ENCODE measurements around the gene SLC4A4.

SLC4A4 gene

GRCh38 chr4:71558248-71558647 is 219.4 kb downstream of the SLC4A4 start:
- no peaks in the 10 kb centered on the region for H4K20me1 ChIP-seq (ENCODE audit: insufficient read depth, low read length)
- no peaks in the 10 kb centered on the region for H3K36me3 ChIP-seq (ENCODE audit: insufficient read depth, low read length)
- no peak overlapping the region for H3K4me3 ChIP-seq (ENCODE audit: low read depth in 1 of 2, low read length in 2 of 2)
- no peak overlapping the region for H2AFZ ChIP-seq (ENCODE audit: low read depth, low read length)
- H3K4me1 ChIP-seq (ENCODE audit: insufficient read depth, low read length): no peaks in the 10 kb centered on the region
- H3K27ac ChIP-seq (ENCODE audit: low read length): no peak overlapping the region
- ATAC-seq (ENCODE audit: insufficient read depth, low read depth): no peak
- TF ChIP-seq, protein P1, sequence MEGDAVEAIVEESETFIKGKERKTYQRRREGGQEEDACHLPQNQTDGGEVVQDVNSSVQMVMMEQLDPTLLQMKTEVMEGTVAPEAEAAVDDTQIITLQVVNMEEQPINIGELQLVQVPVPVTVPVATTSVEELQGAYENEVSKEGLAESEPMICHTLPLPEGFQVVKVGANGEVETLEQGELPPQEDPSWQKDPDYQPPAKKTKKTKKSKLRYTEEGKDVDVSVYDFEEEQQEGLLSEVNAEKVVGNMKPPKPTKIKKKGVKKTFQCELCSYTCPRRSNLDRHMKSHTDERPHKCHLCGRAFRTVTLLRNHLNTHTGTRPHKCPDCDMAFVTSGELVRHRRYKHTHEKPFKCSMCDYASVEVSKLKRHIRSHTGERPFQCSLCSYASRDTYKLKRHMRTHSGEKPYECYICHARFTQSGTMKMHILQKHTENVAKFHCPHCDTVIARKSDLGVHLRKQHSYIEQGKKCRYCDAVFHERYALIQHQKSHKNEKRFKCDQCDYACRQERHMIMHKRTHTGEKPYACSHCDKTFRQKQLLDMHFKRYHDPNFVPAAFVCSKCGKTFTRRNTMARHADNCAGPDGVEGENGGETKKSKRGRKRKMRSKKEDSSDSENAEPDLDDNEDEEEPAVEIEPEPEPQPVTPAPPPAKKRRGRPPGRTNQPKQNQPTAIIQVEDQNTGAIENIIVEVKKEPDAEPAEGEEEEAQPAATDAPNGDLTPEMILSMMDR (IDR thresholded peaks at IDR 0.05; ENCODE audit: borderline replicate concordance, extremely low read depth, low read length, poor library complexity, severe bottlenecking): no peak
- no peak for TF ChIP-seq EZH2 (IDR thresholded peaks at IDR 0.05; ENCODE audit: borderline replicate concordance, low read depth, low read length, severe bottlenecking)
- no peaks in the 10 kb centered on the region for H3K79me2 ChIP-seq (ENCODE audit: insufficient read depth, low read length)
- DNase-seq: no peak
- H3K27me3 ChIP-seq (ENCODE audit: insufficient read depth, low read length, poor library complexity): no peaks in the 10 kb centered on the region
- no peaks in the 10 kb centered on the region for H3K9me3 ChIP-seq (ENCODE audit: insufficient read depth, low read length, severe bottlenecking)
- H3K4me2 ChIP-seq (ENCODE audit: insufficient read depth, low read length): no peak overlapping the region
- H3K9ac ChIP-seq (ENCODE audit: low read depth, low read length): no peak overlapping the region

GRCh38 chr4:71559957-71560571 is 221.2 kb downstream of the SLC4A4 start:
- DNase-seq: no peak
- Histone ChIP-seq H3K36me3 (ENCODE audit: insufficient read depth, low read length) (no peaks in the 10 kb centered on the region), H3K4me2 (ENCODE audit: insufficient read depth, low read length) (no peak overlapping the region), H3K4me1 (ENCODE audit: insufficient read depth, low read length) (no peaks in the 10 kb centered on the region), H2AFZ (ENCODE audit: low read depth, low read length) (no peak overlapping the region), H3K27ac (ENCODE audit: low read length) (no peak overlapping the region), H3K9ac (ENCODE audit: low read depth, low read length) (no peak overlapping the region), H3K4me3 (ENCODE audit: low read depth in 1 of 2, low read length in 2 of 2) (no peak overlapping the region), H4K20me1 (ENCODE audit: insufficient read depth, low read length) (no peaks in the 10 kb centered on the region), H3K9me3 (ENCODE audit: insufficient read depth, low read length, severe bottlenecking) (no peaks in the 10 kb centered on the region), H3K27me3 (ENCODE audit: insufficient read depth, low read length, poor library complexity) (no peaks in the 10 kb centered on the region), H3K79me2 (ENCODE audit: insufficient read depth, low read length) (no peaks in the 10 kb centered on the region)
- ATAC-seq (ENCODE audit: insufficient read depth, low read depth): no peak
- no peak for TF ChIP-seq EZH2 (IDR thresholded peaks at IDR 0.05; ENCODE audit: borderline replicate concordance, low read depth, low read length, severe bottlenecking)
- TF ChIP-seq, protein P1 (IDR thresholded peaks at IDR 0.05; ENCODE audit: borderline replicate concordance, extremely low read depth, low read length, poor library complexity, severe bottlenecking): no peak

GRCh38 chr4:71564775-71565174 is 226.0 kb downstream of the SLC4A4 start:
- no peak overlapping the region for H3K4me2 ChIP-seq (ENCODE audit: insufficient read depth, low read length)
- H3K9ac ChIP-seq (ENCODE audit: low read depth, low read length): no peak overlapping the region
- no peaks in the 10 kb centered on the region for H3K4me1 ChIP-seq (ENCODE audit: insufficient read depth, low read length)
- H3K4me3 ChIP-seq (ENCODE audit: low read depth in 1 of 2, low read length in 2 of 2): no peak overlapping the region
- no peaks in the 10 kb centered on the region for H3K9me3 ChIP-seq (ENCODE audit: insufficient read depth, low read length, severe bottlenecking)
- H3K27me3 ChIP-seq (ENCODE audit: insufficient read depth, low read length, poor library complexity): no peaks in the 10 kb centered on the region
- no peaks in the 10 kb centered on the region for H3K36me3 ChIP-seq (ENCODE audit: insufficient read depth, low read length)
- no peak for TF ChIP-seq EZH2 (IDR thresholded peaks at IDR 0.05; ENCODE audit: borderline replicate concordance, low read depth, low read length, severe bottlenecking)
- TF ChIP-seq, protein P1 (IDR thresholded peaks at IDR 0.05; ENCODE audit: borderline replicate concordance, extremely low read depth, low read length, poor library complexity, severe bottlenecking): no peak
- ATAC-seq (ENCODE audit: insufficient read depth, low read depth) (no peak), DNase-seq (no peak)
- H3K27ac ChIP-seq (ENCODE audit: low read length): no peak overlapping the region
- no peaks in the 10 kb centered on the region for H4K20me1 ChIP-seq (ENCODE audit: insufficient read depth, low read length)
- no peak overlapping the region for H2AFZ ChIP-seq (ENCODE audit: low read depth, low read length)
- no peaks in the 10 kb centered on the region for H3K79me2 ChIP-seq (ENCODE audit: insufficient read depth, low read length)
